PFSK-1 (cell line): ENCODE results near the gene AKAP1.

Experiments used
- FOXP2 ChIP-seq: optimal IDR thresholded peaks from 2 replicates; pipeline ENCODE3; 2011; ENCODE audit warnings: borderline replicate concordance, control low read depth, inconsistent platforms; ENCODE audit not compliant: insufficient read depth; ENCODE audit errors: extremely low read length, extremely low read depth
- SIN3A ChIP-seq: IDR thresholded peaks from 2 replicates; pipeline ENCODE4 v1.6.1; 2012; ENCODE audit warnings: mild to moderate bottlenecking, low read length, moderate library complexity, borderline replicate concordance; ENCODE audit not compliant: insufficient read depth

- TF ChIP-seq FOXP2 (no peak), SIN3A (no peak)
These were observed 45.8 kb downstream of the AKAP1 start for GRCh38 chr17:57130708-57131461.
